Measurements from ENCODE around the gene PSMB7. TPM values are rescaled to one million over a fixed set of nuclear protein-coding genes. Genes with fewer than 3 reads are reported as not detected.

PSMB7 gene
- total RNA-seq, 2 experiments from 2014 or later = 69.3 to 71.7 TPM

- no peaks in the 10 kb centered on the region for H3K4me1 Mint-ChIP-seq (ENCODE audit: low read depth)
- no peaks in the 10 kb centered on the region for H3K27me3 Mint-ChIP-seq
- CTCF ChIA-PET = no interaction called here
- H3K36me3 Mint-ChIP-seq (ENCODE audit: low read depth) = no peaks in the 10 kb centered on the region
- H3K9me3 Mint-ChIP-seq = no peaks in the 10 kb centered on the region
- peaks cover 7% of the 10 kb centered on the region for H3K36me3 ChIP-seq (ENCODE audit: insufficient read depth, low read length)
- H3K4me3 ChIP-seq (ENCODE audit: low read length) = no peak overlapping the region
- H3K27ac Mint-ChIP-seq = no peak overlapping the region
- no peaks in the 10 kb centered on the region for H3K4me1 ChIP-seq (ENCODE audit: insufficient read depth, low read length)
- no peaks in the 10 kb centered on the region for H3K9me3 ChIP-seq (ENCODE audit: control insufficient read depth in 1 of 2, insufficient read depth in 1 of 2, low read length in 2 of 2)
- intact Hi-C loops (cut with DNase I, micrococcal nuclease) = no loop called here
- ATAC-seq (ENCODE audit: poor library complexity) (no peak), DNase-seq (no peak)
- TF ChIP-seq CTCF (IDR thresholded peaks at IDR 0.05) = no peak
- H3K4me3 Mint-ChIP-seq = no peak overlapping the region
- POLR2A ChIA-PET = no interaction called here
- no peaks in the 10 kb centered on the region for H3K27me3 ChIP-seq (ENCODE audit: control insufficient read depth in 1 of 2, insufficient read depth in 2 of 2, low read length in 2 of 2)
- H3K27ac ChIP-seq (ENCODE audit: low read depth in 1 of 2, low read length in 2 of 2) = no peak overlapping the region
Measured at GRCh38 chr9:124309667-124310084, 105.6 kb downstream of the PSMB7 start.

- Mint-ChIP-seq H3K27ac (no peak overlapping the region), H3K27me3 (no peaks in the 10 kb centered on the region), H3K4me1 (ENCODE audit: low read depth) (no peaks in the 10 kb centered on the region), H3K9me3 (no peaks in the 10 kb centered on the region), H3K4me3 (no peak overlapping the region), H3K36me3 (ENCODE audit: low read depth) (no peaks in the 10 kb centered on the region)
- no peak overlapping the region for H3K4me3 ChIP-seq (ENCODE audit: low read length)
- intact Hi-C loops (cut with DNase I, micrococcal nuclease) = no loop called here
- no peaks in the 10 kb centered on the region for H3K27me3 ChIP-seq (ENCODE audit: control insufficient read depth in 1 of 2, insufficient read depth in 2 of 2, low read length in 2 of 2)
- DNase-seq (no peak), ATAC-seq (ENCODE audit: poor library complexity) (no peak)
- H3K27ac ChIP-seq (ENCODE audit: low read depth in 1 of 2, low read length in 2 of 2) = no peak overlapping the region
- TF ChIP-seq CTCF (IDR thresholded peaks at IDR 0.05) = no peak
- CTCF ChIA-PET = no interaction called here
- no peaks in the 10 kb centered on the region for H3K4me1 ChIP-seq (ENCODE audit: insufficient read depth, low read length)
- H3K36me3 ChIP-seq (ENCODE audit: insufficient read depth, low read length) = peaks cover 4% of the 10 kb centered on the region
- H3K9me3 ChIP-seq (ENCODE audit: control insufficient read depth in 1 of 2, insufficient read depth in 1 of 2, low read length in 2 of 2) = no peaks in the 10 kb centered on the region
- POLR2A ChIA-PET = no interaction called here
Measured at GRCh38 chr9:124308606-124309491, 106.4 kb downstream of the PSMB7 start.

- no peaks in the 10 kb centered on the region for H3K36me3 Mint-ChIP-seq (ENCODE audit: low read depth)
- Histone ChIP-seq H3K4me1 (ENCODE audit: insufficient read depth, low read length) (no peaks in the 10 kb centered on the region), H3K27ac (ENCODE audit: low read depth in 1 of 2, low read length in 2 of 2) (no peak overlapping the region), H3K4me3 (ENCODE audit: low read length) (no peak overlapping the region), H3K27me3 (ENCODE audit: control insufficient read depth in 1 of 2, insufficient read depth in 2 of 2, low read length in 2 of 2) (no peaks in the 10 kb centered on the region), H3K36me3 (ENCODE audit: insufficient read depth, low read length) (peaks cover 9% of the 10 kb centered on the region), H3K9me3 (ENCODE audit: control insufficient read depth in 1 of 2, insufficient read depth in 1 of 2, low read length in 2 of 2) (no peaks in the 10 kb centered on the region)
- no peaks in the 10 kb centered on the region for H3K27me3 Mint-ChIP-seq
- ChIA-PET POLR2A (no interaction called here), CTCF (no interaction called here)
- H3K4me3 Mint-ChIP-seq = no peak overlapping the region
- ATAC-seq (ENCODE audit: poor library complexity) = no peak
- intact Hi-C loops (cut with DNase I, micrococcal nuclease) = no loop called here
- H3K9me3 Mint-ChIP-seq = no peaks in the 10 kb centered on the region
- DNase-seq = no peak
- no peaks in the 10 kb centered on the region for H3K4me1 Mint-ChIP-seq (ENCODE audit: low read depth)
- H3K27ac Mint-ChIP-seq = no peak overlapping the region
- no peak for TF ChIP-seq CTCF (IDR thresholded peaks at IDR 0.05)
Measured at GRCh38 chr9:124307379-124308030, 107.7 kb downstream of the PSMB7 start.

All from CD4-positive, alpha-beta T cell (primary cell).